K562 (cell line): Measurements from ENCODE around the gene DDAH2. TPM values are rescaled to one million over a fixed set of nuclear protein-coding genes. Genes with fewer than 3 reads are reported as not detected.

Experiments
- DACH1 ChIP-seq: fragments of 450-650 bp; IDR thresholded peaks from 2 replicates; pipeline ENCODE4 v1.6.1; 2018; ENCODE audit not compliant: partially characterized antibody
- E2F8 ChIP-seq: fragments of 450-650 bp; IDR thresholded peaks from 2 replicates; pipeline ENCODE4 v1.7.1; 2018; ENCODE audit warnings: mild to moderate bottlenecking, low read depth; ENCODE audit not compliant: partially characterized antibody
- ETV6 ChIP-seq, 3 experiments: fragments of 150-350 bp in 1 of 3; sonication (generic) in 1 of 3; formaldehyde crosslinking in 1 of 3; IDR thresholded peaks; 2 replicates each; pipeline versions ENCODE4 v1.6.1 to v1.8.0; 2014 to 2022; ENCODE audit warnings: borderline replicate concordance in 2 of 3, low read depth in 2 of 3, antibody characterized with exemption in 1 of 3, low read length in 1 of 3, mild to moderate bottlenecking in 1 of 3, missing genetic modification reagents in 1 of 3
- FOXJ3 ChIP-seq: sonication (generic); formaldehyde crosslinking; IDR thresholded peaks from 2 replicates; pipeline ENCODE4 v1.4.0; 2020; ENCODE audit warnings: mild to moderate bottlenecking, missing genetic modification reagents
- HEY1 ChIP-seq: fragments of 250-450 bp; sonication (Bioruptor Pico); IDR thresholded peaks from 2 replicates; pipeline ENCODE4 v1.5.0; 2020; ENCODE audit warnings: mild to moderate bottlenecking, moderate library complexity, borderline replicate concordance
- MYBL2 ChIP-seq, 2 experiments: fragments of 450-650 bp in 1 of 2; sonication (generic) in 1 of 2; formaldehyde crosslinking in 1 of 2; IDR thresholded peaks; 2 replicates each; pipeline versions ENCODE4 v1.6.1 to v1.8.1; 2017 to 2022; ENCODE audit warnings: borderline replicate concordance in 1 of 2, inconsistent platforms in 1 of 2, low read depth in 1 of 2, mild to moderate bottlenecking in 1 of 2, missing genetic modification reagents in 1 of 2, moderate library complexity in 1 of 2
- POLR2G ChIP-seq: fragments of 200-400 bp; formaldehyde crosslinking; IDR thresholded peaks from 2 replicates; pipeline ENCODE4 v1.6.1; 2017; ENCODE audit warnings: low read depth, mild to moderate bottlenecking, antibody characterized with exemption, low read length, moderate library complexity
- RBM39 ChIP-seq: fragments of 200-400 bp; formaldehyde crosslinking; optimal IDR thresholded peaks from 2 replicates; pipeline ENCODE3; 2018; ENCODE audit warnings: low read depth, low read length
- TAF7 ChIP-seq: fragments of 450-650 bp; IDR thresholded peaks from 2 replicates; pipeline ENCODE4 v1.6.1; 2016; ENCODE audit warnings: missing genetic modification characterization, missing compliant biosample characterization
- ZNF280A ChIP-seq: fragments of 450-650 bp; IDR thresholded peaks from 2 replicates; pipeline ENCODE4 v1.6.1; 2018; ENCODE audit warnings: mild to moderate bottlenecking, low read depth; ENCODE audit not compliant: partially characterized antibody
- ZNF764 ChIP-seq: fragments of 250-450 bp; sonication (Bioruptor Pico); IDR thresholded peaks from 2 replicates; pipeline ENCODE4 v1.4.0; 2020; ENCODE audit warnings: low read depth, mild to moderate bottlenecking, moderate library complexity
- polyA plus RNA-seq, 8 experiments: library from polyadenylated mRNA; depleted of rRNA in 4 of 8; stranded (reverse) in 5 of 8; unstranded in 3 of 8; fragments of >200 nt; fragmentation: Nextera tagmentation in 2 of 8; fragmentation: Illumina TruSeq in 1 of 8; extraction: Ambion mirVana in 2 of 8; extraction: Trizol in 1 of 8; gene quantifications; 2 replicates each; pipeline versions ENCODE4 v1.2.1 to v1.2.3, GENCODE V29; 2011 to 2014; ENCODE audit warnings: inconsistent platforms in 1 of 8, missing spikeins in 1 of 8
- total RNA-seq, 7 experiments: library from RNA; depleted of rRNA in 6 of 7; stranded (reverse); fragments of >200 nt in 6 of 7; fragmentation: Illumina TruSeq in 2 of 7; extraction: Trizol in 2 of 7; gene quantifications; 2 replicates each; pipeline versions ENCODE4 v1.2.1 to v1.2.3, GENCODE V29; 2011 to 2021; ENCODE audit warnings: low replicate concordance in 1 of 7

The DDAH2 gene
- total and polyA plus RNA-seq, 9 of the 15 experiments (the other 6 are each of a cell fraction or from before 2014, with no cell fraction given), result 1.8 to 45.4 (median 21.4) TPM

GRCh38 chr6:31689249-31690110, 39.6 kb downstream of the DDAH2 start (continued):
- TF ChIP-seq ZNF280A (no peak), HEY1 (CRISPR knock-in tag) (no peak), POLR2G (peak; percentile 46; the same call in 1 of the 2 replicates), ETV6 (IDR thresholded peaks at IDR 0.05; ENCODE audit: borderline replicate concordance in 1 of 2, low read depth in 2 of 2, low read length in 1 of 2) (no peak), ETV6 (CRISPR knock-in tag; IDR thresholded peaks at IDR 0.05; ENCODE audit: borderline replicate concordance) (no peak), E2F8 (no peak), DACH1 (no peak), MYBL2 (IDR thresholded peaks at IDR 0.05; ENCODE audit: low read depth) (no peak), MYBL2 (CRISPR knock-in tag; IDR thresholded peaks at IDR 0.05; ENCODE audit: borderline replicate concordance) (no peak), ZNF764 (CRISPR knock-in tag) (no peak), FOXJ3 (CRISPR knock-in tag) (no peak), RBM39 (peak; percentile 47), TAF7 (tag) (no peak)
